Activated naive CD8-positive, alpha-beta T cell treated with anti-CD3 and anti-CD28 coated beads for 36 hours (primary cell): ENCODE measurements around the gene SUGT1. TPM values are rescaled to one million over a fixed set of nuclear protein-coding genes. Genes with fewer than 3 reads are reported as not detected.
"Not testable (repeated sequence)": the region's sequence is repeated elsewhere in the genome, so short reads cannot be mapped to it uniquely, and the experiment has no call there.

ENCODE experiments used
- DNase-seq: peaks from one replicate; pipeline ENCODE4 v3.0.0; 2021
- H3K27ac Mint-ChIP-seq: one replicate; pipeline ENCODE4 v1.8.0; 2022; ENCODE audit warnings: mild to moderate bottlenecking, moderate library complexity, mixed read lengths
- H3K27me3 Mint-ChIP-seq: one replicate; pipeline ENCODE4 v1.8.0; 2022; ENCODE audit warnings: mild to moderate bottlenecking, mixed read lengths
- H3K36me3 Mint-ChIP-seq: one replicate; pipeline ENCODE4 v1.8.0; 2021; ENCODE audit warnings: mild to moderate bottlenecking, mixed read lengths
- H3K4me1 Mint-ChIP-seq: one replicate; pipeline ENCODE4 v1.8.0; 2021; ENCODE audit warnings: mixed read lengths
- H3K4me3 Mint-ChIP-seq: one replicate; pipeline ENCODE4 v1.8.0; 2022; ENCODE audit warnings: mild to moderate bottlenecking, moderate library complexity, mixed read lengths
- H3K9me3 Mint-ChIP-seq: one replicate; pipeline ENCODE4 v1.8.0; 2022; ENCODE audit warnings: mixed read lengths
- total RNA-seq, 2 experiments: library from RNA; stranded (reverse); gene quantifications; one replicate each; pipeline ENCODE4 v1.2.3, GENCODE V29; 2021

The SUGT1 gene
- total RNA-seq, 2 experiments from 2014 or later: 63.6 TPM

GRCh38 chr13:52701728-52702465, 49.3 kb downstream of the SUGT1 start:
- peaks cover 3% of the 10 kb centered on the region for H3K36me3 Mint-ChIP-seq
- no peak overlapping the region for H3K4me3 Mint-ChIP-seq
- peaks cover 3% of the 10 kb centered on the region for H3K4me1 Mint-ChIP-seq
- no peaks in the 10 kb centered on the region for H3K9me3 Mint-ChIP-seq
- DNase-seq: no peak
- H3K27me3 Mint-ChIP-seq: no peaks in the 10 kb centered on the region
- no peak overlapping the region for H3K27ac Mint-ChIP-seq

- no peak for DNase-seq
- Mint-ChIP-seq H3K36me3 (peaks cover 3% of the 10 kb centered on the region), H3K27ac (no peak overlapping the region), H3K4me1 (peaks cover 3% of the 10 kb centered on the region), H3K9me3 (no peaks in the 10 kb centered on the region), H3K27me3 (no peaks in the 10 kb centered on the region), H3K4me3 (no peak overlapping the region)
Observed at GRCh38 chr13:52703482-52703881, 50.8 kb downstream of the SUGT1 start.

GRCh38 chr13:52706081-52706480, 53.4 kb downstream of the SUGT1 start:
- H3K27ac Mint-ChIP-seq: no peak overlapping the region
- peaks cover 3% of the 10 kb centered on the region for H3K4me1 Mint-ChIP-seq
- no peaks in the 10 kb centered on the region for H3K9me3 Mint-ChIP-seq
- H3K4me3 Mint-ChIP-seq: no peak overlapping the region
- no peaks in the 10 kb centered on the region for H3K27me3 Mint-ChIP-seq
- DNase-seq: no peak
- peaks cover 3% of the 10 kb centered on the region for H3K36me3 Mint-ChIP-seq

- H3K36me3 Mint-ChIP-seq: no peaks in the 10 kb centered on the region
- no peaks in the 10 kb centered on the region for H3K27me3 Mint-ChIP-seq
- H3K27ac Mint-ChIP-seq: no peak overlapping the region
- H3K4me3 Mint-ChIP-seq: no peak overlapping the region
- H3K9me3 Mint-ChIP-seq: no peaks in the 10 kb centered on the region
- H3K4me1 Mint-ChIP-seq: no peaks in the 10 kb centered on the region
- DNase-seq: no peak
Observed at GRCh38 chr13:52707375-52707774, 54.7 kb downstream of the SUGT1 start.

- not testable (repeated sequence) for H3K27ac Mint-ChIP-seq, H3K9me3 Mint-ChIP-seq, H3K4me1 Mint-ChIP-seq
Observed at GRCh38 chr13:52708266-52708665, 55.6 kb downstream of the SUGT1 start.

GRCh38 chr13:52711286-52711685, 58.6 kb downstream of the SUGT1 start:
- H3K4me1 Mint-ChIP-seq: no peaks in the 10 kb centered on the region
- H3K27ac Mint-ChIP-seq: no peak overlapping the region
- no peaks in the 10 kb centered on the region for H3K27me3 Mint-ChIP-seq
- H3K9me3 Mint-ChIP-seq: no peaks in the 10 kb centered on the region
- DNase-seq: no peak
- no peak overlapping the region for H3K4me3 Mint-ChIP-seq
- H3K36me3 Mint-ChIP-seq: no peaks in the 10 kb centered on the region

More at GRCh38 chr13:52708266-52708665, 55.6 kb downstream of the SUGT1 start:
- not testable (repeated sequence) for DNase-seq, H3K36me3 Mint-ChIP-seq, H3K27me3 Mint-ChIP-seq, H3K4me3 Mint-ChIP-seq

GRCh38 chr13:52712385-52712784, 59.7 kb downstream of the SUGT1 start:
- no peaks in the 10 kb centered on the region for H3K27me3 Mint-ChIP-seq
- H3K4me3 Mint-ChIP-seq: no peak overlapping the region
- no peaks in the 10 kb centered on the region for H3K36me3 Mint-ChIP-seq

GRCh38 chr13:52713894-52714293, 61.3 kb downstream of the SUGT1 start:
- Mint-ChIP-seq H3K27ac (no peak overlapping the region), H3K4me1 (no peaks in the 10 kb centered on the region), H3K27me3 (peaks cover 5% of the 10 kb centered on the region), H3K36me3 (no peaks in the 10 kb centered on the region), H3K9me3 (peaks cover 11% of the 10 kb centered on the region), H3K4me3 (no peak overlapping the region)
- DNase-seq: no peak

More at GRCh38 chr13:52712385-52712784, 59.7 kb downstream of the SUGT1 start:
- Mint-ChIP-seq H3K9me3 (no peaks in the 10 kb centered on the region), H3K27ac (no peak overlapping the region), H3K4me1 (no peaks in the 10 kb centered on the region)
- no peak for DNase-seq

- not testable (repeated sequence) for H3K27ac Mint-ChIP-seq, H3K4me1 Mint-ChIP-seq, DNase-seq, H3K4me3 Mint-ChIP-seq, H3K36me3 Mint-ChIP-seq
- peaks cover 23% of the 10 kb centered on the region for H3K27me3 Mint-ChIP-seq
- H3K9me3 Mint-ChIP-seq: peaks cover 20% of the 10 kb centered on the region
Observed at GRCh38 chr13:52720904-52721303, 68.3 kb downstream of the SUGT1 start.

GRCh38 chr13:52721356-52721755, 68.7 kb downstream of the SUGT1 start:
- not testable (repeated sequence) for H3K27ac Mint-ChIP-seq, H3K36me3 Mint-ChIP-seq, H3K4me1 Mint-ChIP-seq, H3K4me3 Mint-ChIP-seq, DNase-seq
- Mint-ChIP-seq H3K27me3 (peaks cover 25% of the 10 kb centered on the region), H3K9me3 (peaks cover 20% of the 10 kb centered on the region)

- peaks cover 17% of the 10 kb centered on the region for H3K9me3 Mint-ChIP-seq
- peaks cover 10% of the 10 kb centered on the region for H3K36me3 Mint-ChIP-seq
- peaks cover 28% of the 10 kb centered on the region for H3K27me3 Mint-ChIP-seq
- H3K27ac Mint-ChIP-seq: no peak overlapping the region
- no peak for DNase-seq
- H3K4me3 Mint-ChIP-seq: no peak overlapping the region
- no peaks in the 10 kb centered on the region for H3K4me1 Mint-ChIP-seq
Observed at GRCh38 chr13:52723181-52723580, 70.5 kb downstream of the SUGT1 start.

GRCh38 chr13:52725302-52725701, 72.7 kb downstream of the SUGT1 start:
- DNase-seq: no peak
- no peaks in the 10 kb centered on the region for H3K9me3 Mint-ChIP-seq
- peaks cover 19% of the 10 kb centered on the region for H3K27me3 Mint-ChIP-seq
- H3K4me3 Mint-ChIP-seq: no peak overlapping the region
- H3K27ac Mint-ChIP-seq: no peak overlapping the region
- H3K36me3 Mint-ChIP-seq: no peaks in the 10 kb centered on the region
- no peaks in the 10 kb centered on the region for H3K4me1 Mint-ChIP-seq

- Mint-ChIP-seq H3K4me1 (no peaks in the 10 kb centered on the region), H3K36me3 (no peaks in the 10 kb centered on the region), H3K27ac (no peak overlapping the region), H3K9me3 (no peaks in the 10 kb centered on the region), H3K4me3 (no peak overlapping the region), H3K27me3 (peaks cover 22% of the 10 kb centered on the region)
- DNase-seq: no peak
Observed at GRCh38 chr13:52726258-52726657, 73.6 kb downstream of the SUGT1 start.

GRCh38 chr13:52734075-52734623, 81.5 kb downstream of the SUGT1 start:
- peaks cover 15% of the 10 kb centered on the region for H3K27me3 Mint-ChIP-seq
- DNase-seq: no peak
- H3K4me1 Mint-ChIP-seq: no peaks in the 10 kb centered on the region
- H3K36me3 Mint-ChIP-seq: no peaks in the 10 kb centered on the region
- H3K9me3 Mint-ChIP-seq: no peaks in the 10 kb centered on the region
- H3K27ac Mint-ChIP-seq: no peak overlapping the region
- H3K4me3 Mint-ChIP-seq: no peak overlapping the region

- Mint-ChIP-seq H3K36me3 (no peaks in the 10 kb centered on the region), H3K4me1 (peaks cover 2% of the 10 kb centered on the region), H3K9me3 (no peaks in the 10 kb centered on the region), H3K27me3 (peaks cover 34% of the 10 kb centered on the region), H3K27ac (no peak overlapping the region), H3K4me3 (no peak overlapping the region)
- no peak for DNase-seq
Observed at GRCh38 chr13:52736891-52737290, 84.3 kb downstream of the SUGT1 start.

GRCh38 chr13:52737451-52737850, 84.8 kb downstream of the SUGT1 start:
- no peaks in the 10 kb centered on the region for H3K36me3 Mint-ChIP-seq
- H3K27me3 Mint-ChIP-seq: peaks cover 39% of the 10 kb centered on the region
- H3K27ac Mint-ChIP-seq: no peak overlapping the region
- H3K4me1 Mint-ChIP-seq: peaks cover 2% of the 10 kb centered on the region
- no peaks in the 10 kb centered on the region for H3K9me3 Mint-ChIP-seq
- no peak for DNase-seq
- no peak overlapping the region for H3K4me3 Mint-ChIP-seq
